22Rv1 (cell line): ENCODE results near the gene C4BPB.

Experiments
- CTCF ChIP-seq: fragments of 450-650 bp; IDR thresholded peaks from 2 replicates; pipeline ENCODE4 v1.5.1; 2017; ENCODE audit warnings: mild to moderate bottlenecking
- ZFX ChIP-seq: fragments of 450-650 bp; IDR thresholded peaks from 2 replicates; pipeline ENCODE4 v1.6.1; 2017; ENCODE audit warnings: antibody characterized with exemption, borderline replicate concordance

DNA sequence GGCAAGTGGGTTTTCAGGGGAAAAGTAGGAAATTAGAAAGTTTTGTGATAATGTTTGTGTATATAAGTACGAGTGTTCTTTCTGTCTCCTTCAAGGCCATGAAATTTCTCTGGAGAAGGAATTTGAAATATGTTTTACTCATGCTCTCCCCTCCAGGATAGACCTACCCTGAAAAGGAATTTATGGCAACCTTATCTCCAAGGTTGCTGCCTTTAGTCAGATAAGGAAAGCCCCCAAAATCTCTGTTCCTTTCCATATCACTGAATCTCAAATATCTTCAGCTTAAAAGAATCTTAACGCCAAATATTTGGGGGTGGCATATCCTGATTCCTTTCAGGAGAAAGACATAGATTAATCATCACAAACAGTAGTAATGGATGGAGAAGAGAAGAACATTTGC, 499 bp upstream of the C4BPB start:
- TF ChIP-seq CTCF (no peak), ZFX (no peak)
